ENCODE results near the gene MASP2.
"Not testable (repeated sequence)": the region's sequence is repeated elsewhere in the genome, so short reads cannot be mapped to it uniquely, and the experiment has no call there.

The MASP2 gene

DNA sequence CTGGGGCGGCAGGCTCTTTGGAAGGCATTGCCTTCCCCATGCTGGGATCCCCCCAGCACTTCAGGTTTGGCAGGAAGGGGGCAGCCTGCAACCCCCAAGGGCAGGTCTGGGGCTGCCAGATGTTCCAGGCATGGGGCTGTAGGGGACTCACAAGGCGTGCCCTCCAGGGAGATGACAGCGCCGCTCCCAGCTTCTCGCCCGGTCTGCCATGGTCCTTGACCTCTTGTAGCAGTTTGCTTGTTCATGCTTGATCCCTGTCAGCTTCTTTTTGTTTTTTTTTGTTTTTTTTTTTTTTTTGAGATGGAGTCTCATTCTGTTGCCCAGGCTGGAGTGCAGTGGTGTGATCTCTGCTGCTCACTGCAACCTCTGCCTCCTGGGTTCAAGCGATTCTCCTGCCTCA lies 56.2 kb downstream of the MASP2 start:
- Histone ChIP-seq H4K20me1 (no peaks in the 10 kb centered on the region), H3K9me3 (no peaks in the 10 kb centered on the region), H3K4me3 (no peak overlapping the region), H3K27me3 (no peaks in the 10 kb centered on the region), H3K9ac (no peak overlapping the region), H3K4me1 (peaks cover 31% of the 10 kb centered on the region), H3K4me2 (peak overlapping the region; percentile 50), H3K27ac (no peak overlapping the region), H3K36me3 (no peaks in the 10 kb centered on the region)
- TF ChIP-seq Cebpa-rat (IDR thresholded peaks at IDR 0.05) = no peak

GRCh38 chr1:10989920-10990516 lies 57.0 kb downstream of the MASP2 start:
- not testable (repeated sequence) for H3K27me3 ChIP-seq, H3K36me3 ChIP-seq, H4K20me1 ChIP-seq

DNA sequence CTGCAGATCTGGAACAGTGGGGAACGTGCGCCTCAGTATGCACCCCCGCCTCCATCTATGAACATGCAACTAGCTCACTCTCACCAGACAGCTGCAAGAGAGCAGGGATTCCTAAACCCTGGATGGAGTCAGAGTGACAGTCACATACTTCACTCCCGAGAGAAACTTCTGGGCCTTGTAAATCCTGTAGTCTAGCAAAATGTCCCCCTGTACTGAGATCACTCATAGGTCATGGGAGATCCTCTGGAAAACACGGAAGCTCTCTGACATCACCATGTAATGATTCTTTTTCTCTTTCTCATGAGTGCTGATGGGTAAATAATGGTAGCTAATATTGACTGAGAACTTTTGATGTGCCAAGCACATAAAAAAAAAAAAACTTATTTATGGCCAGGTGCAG lies 57.9 kb downstream of the MASP2 start:
- no peaks in the 10 kb centered on the region for H4K20me1 ChIP-seq
- no peaks in the 10 kb centered on the region for H3K9me3 ChIP-seq
- H3K4me1 ChIP-seq = peaks cover 31% of the 10 kb centered on the region
- H3K4me3 ChIP-seq = no peak overlapping the region
- H3K4me2 ChIP-seq = no peak overlapping the region
- H3K36me3 ChIP-seq = no peaks in the 10 kb centered on the region
- H3K27ac ChIP-seq = no peak overlapping the region
- no peak for TF ChIP-seq Cebpa-rat (IDR thresholded peaks at IDR 0.05)
- H3K27me3 ChIP-seq = no peaks in the 10 kb centered on the region
- H3K9ac ChIP-seq = no peak overlapping the region

More at GRCh38 chr1:10989920-10990516, 57.0 kb downstream of the MASP2 start:
- H3K4me3 ChIP-seq, H3K9me3 ChIP-seq, H3K9ac ChIP-seq, H3K27ac ChIP-seq: not testable (repeated sequence)
- H3K4me1 ChIP-seq = peaks cover 31% of the 10 kb centered on the region
- H3K4me2 ChIP-seq = peak overlapping the region; percentile 50; the same call in 1 of the 2 replicates

- Histone ChIP-seq H3K4me1 (peaks cover 31% of the 10 kb centered on the region), H3K9me3 (no peaks in the 10 kb centered on the region), H3K36me3 (no peaks in the 10 kb centered on the region), H3K27me3 (no peaks in the 10 kb centered on the region), H3K9ac (no peak overlapping the region), H3K4me3 (no peak overlapping the region), H4K20me1 (no peaks in the 10 kb centered on the region), H3K4me2 (no peak overlapping the region), H3K27ac (no peak overlapping the region)
- no peak for TF ChIP-seq Cebpa-rat (IDR thresholded peaks at IDR 0.05)
Measured at GRCh38 chr1:10987840-10988417, 59.1 kb downstream of the MASP2 start.

- H3K27me3 ChIP-seq = no peaks in the 10 kb centered on the region
- no peaks in the 10 kb centered on the region for H4K20me1 ChIP-seq
- TF ChIP-seq Cebpa-rat (IDR thresholded peaks at IDR 0.05) = no peak
- no peak overlapping the region for H3K27ac ChIP-seq
- H3K4me1 ChIP-seq = peaks cover 20% of the 10 kb centered on the region
- no peaks in the 10 kb centered on the region for H3K36me3 ChIP-seq
- H3K4me3 ChIP-seq = no peak overlapping the region
- H3K9me3 ChIP-seq = no peaks in the 10 kb centered on the region
- H3K9ac ChIP-seq = no peak overlapping the region
- no peak overlapping the region for H3K4me2 ChIP-seq
Measured at GRCh38 chr1:10986525-10986890, 60.5 kb downstream of the MASP2 start.

DNA sequence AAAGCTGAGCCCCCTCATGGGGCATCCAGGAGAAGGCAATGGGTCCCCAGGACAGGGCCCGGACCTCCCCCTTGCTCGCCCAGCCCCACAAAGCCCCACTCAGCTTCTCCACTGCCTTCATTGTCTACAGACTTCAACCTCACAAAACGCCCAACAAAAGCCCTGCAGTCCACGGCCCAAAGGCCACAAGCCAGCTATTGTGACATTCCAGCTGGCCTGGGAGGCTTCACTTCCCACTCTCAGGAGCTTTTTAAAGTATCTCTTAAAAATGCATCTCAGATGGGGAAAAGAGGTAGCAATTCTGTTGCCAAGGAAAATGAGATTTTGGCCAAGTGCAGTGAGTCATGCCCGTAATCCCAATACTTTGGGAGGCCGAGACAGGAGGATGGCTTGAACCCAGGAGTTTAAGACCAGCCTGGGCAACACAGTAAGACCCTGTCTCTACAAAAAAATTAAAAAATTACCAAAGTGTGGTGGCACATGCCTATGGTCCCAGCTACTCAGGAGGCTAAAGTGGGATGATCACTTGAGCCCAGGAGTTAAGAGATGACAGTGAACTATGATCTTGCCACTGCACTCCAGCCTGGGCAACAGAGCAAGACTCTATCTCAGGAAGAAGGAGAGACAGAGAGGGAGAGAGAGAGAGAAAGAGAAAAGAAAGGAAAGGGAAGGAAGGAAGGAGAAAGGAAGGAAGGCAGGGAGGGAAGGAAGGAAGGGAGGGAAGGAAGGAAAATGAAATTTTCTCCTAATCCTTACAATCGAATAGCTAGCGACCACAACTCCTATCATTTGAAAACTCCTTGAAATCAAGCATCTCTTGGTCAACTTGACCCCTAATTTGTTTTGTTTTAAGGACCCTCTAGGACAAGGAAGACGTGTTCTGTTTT lies 66.0 kb downstream of the MASP2 start:
- no peak overlapping the region for H3K4me2 ChIP-seq
- no peaks in the 10 kb centered on the region for H3K27me3 ChIP-seq
- H3K9ac ChIP-seq = no peak overlapping the region
- TF ChIP-seq Cebpa-rat (IDR thresholded peaks at IDR 0.05) = no peak
- no peak overlapping the region for H3K4me3 ChIP-seq
- H3K4me1 ChIP-seq = peaks cover 7% of the 10 kb centered on the region; the same call in 1 of the 2 replicates
- no peak overlapping the region for H3K27ac ChIP-seq
- no peaks in the 10 kb centered on the region for H4K20me1 ChIP-seq
- H3K36me3 ChIP-seq = no peaks in the 10 kb centered on the region
- no peaks in the 10 kb centered on the region for H3K9me3 ChIP-seq

GRCh38 chr1:10980094-10980577 lies 66.9 kb downstream of the MASP2 start:
- TF ChIP-seq Cebpa-rat (IDR thresholded peaks at IDR 0.05) = no peak
- H3K4me2 ChIP-seq = no peak overlapping the region
- no peaks in the 10 kb centered on the region for H3K9me3 ChIP-seq
- no peak overlapping the region for H3K9ac ChIP-seq
- H3K36me3 ChIP-seq = no peaks in the 10 kb centered on the region
- H3K4me3 ChIP-seq = no peak overlapping the region
- peaks cover 7% of the 10 kb centered on the region; the same call in 1 of the 2 replicates for H3K4me1 ChIP-seq
- no peaks in the 10 kb centered on the region for H3K27me3 ChIP-seq
- H4K20me1 ChIP-seq = no peaks in the 10 kb centered on the region
- no peak overlapping the region for H3K27ac ChIP-seq

GRCh38 chr1:10979483-10979920 lies 67.5 kb downstream of the MASP2 start:
- no peak overlapping the region for H3K9ac ChIP-seq
- no peak for TF ChIP-seq Cebpa-rat (IDR thresholded peaks at IDR 0.05)
- no peaks in the 10 kb centered on the region for H3K36me3 ChIP-seq
- no peak overlapping the region for H3K27ac ChIP-seq
- no peaks in the 10 kb centered on the region for H4K20me1 ChIP-seq
- H3K9me3 ChIP-seq = no peaks in the 10 kb centered on the region
- peaks cover 7% of the 10 kb centered on the region; the same call in 1 of the 2 replicates for H3K4me1 ChIP-seq
- H3K27me3 ChIP-seq = no peaks in the 10 kb centered on the region
- H3K4me2 ChIP-seq = no peak overlapping the region
- no peak overlapping the region for H3K4me3 ChIP-seq

DNA sequence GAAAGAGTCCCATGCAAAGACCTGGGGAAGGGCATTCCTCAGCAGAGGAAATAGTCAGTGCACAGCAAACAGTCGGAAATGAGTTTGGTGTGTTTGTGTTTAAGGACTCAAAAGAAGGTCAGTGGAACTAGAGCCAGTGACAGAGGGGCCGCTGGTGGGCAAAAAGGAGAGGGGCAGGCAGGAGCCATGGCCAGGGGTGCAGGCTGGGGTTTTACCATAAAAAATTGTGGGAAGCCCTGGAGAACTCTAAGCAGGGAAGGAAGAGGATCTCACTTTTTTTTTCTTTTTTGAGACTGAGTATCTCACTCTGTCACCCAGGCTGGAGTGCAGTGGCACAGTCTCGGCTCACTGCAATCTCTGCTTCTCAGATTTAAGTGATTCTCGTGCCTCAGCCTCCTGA lies 68.3 kb downstream of the MASP2 start:
- Histone ChIP-seq H3K4me2 (no peak overlapping the region), H3K9me3 (no peaks in the 10 kb centered on the region), H3K27me3 (no peaks in the 10 kb centered on the region), H3K9ac (no peak overlapping the region), H3K4me3 (no peak overlapping the region), H3K27ac (no peak overlapping the region), H4K20me1 (no peaks in the 10 kb centered on the region), H3K4me1 (peaks cover 14% of the 10 kb centered on the region), H3K36me3 (no peaks in the 10 kb centered on the region)
- no peak for TF ChIP-seq Cebpa-rat (IDR thresholded peaks at IDR 0.05)
